MV-4-11 (cell line): ENCODE measurements around the gene GBP4.
"Not testable (repeated sequence)": the region's sequence is repeated elsewhere in the genome, so short reads cannot be mapped to it uniquely, and the experiment has no call there.

ENCODE experiments used
- DNase-seq: peaks from one replicate; lab custom pipeline; 2025; lab: John Stamatoyannopoulos, UW

Gene GBP4

GRCh38 chr1:89198491-89199072 lies at the start of gene GBP4:
Gene GBP4 (minus strand): TSS chr1:89198942. CDS start chr1:89198834, 108 bp downstream.
- DNase-seq = peak; percentile 54

- no peak for DNase-seq
Observed at GRCh38 chr1:89243046-89243445, 44.3 kb upstream of the GBP4 start.

GRCh38 chr1:89221341-89221740 lies 22.6 kb upstream of the GBP4 start:
- no peak for DNase-seq

- DNase-seq = not testable (repeated sequence)
Observed at GRCh38 chr1:89219851-89220250, 21.1 kb upstream of the GBP4 start.

GRCh38 chr1:89218941-89219340 lies 20.2 kb upstream of the GBP4 start:
- DNase-seq = not testable (repeated sequence)

GRCh38 chr1:89213347-89213746 lies 14.6 kb upstream of the GBP4 start:
- DNase-seq = no peak

- no peak for DNase-seq
Observed at GRCh38 chr1:89211035-89211634, 12.4 kb upstream of the GBP4 start.

GRCh38 chr1:89206373-89206772 lies 7.6 kb upstream of the GBP4 start:
- peak; percentile 81 for DNase-seq

- no peak for DNase-seq
Observed at GRCh38 chr1:89203166-89203565, 4.4 kb upstream of the GBP4 start.

GRCh38 chr1:89201106-89201794 lies 2.5 kb upstream of the GBP4 start:
- no peak for DNase-seq

GRCh38 chr1:89200663-89201062 lies 1.9 kb upstream of the GBP4 start:
- DNase-seq = no peak

- no peak for DNase-seq
Observed at GRCh38 chr1:89199525-89200031, 836 bp upstream of the GBP4 start.

GRCh38 chr1:89198081-89198480 lies 661 bp downstream of the GBP4 start:
- no peak for DNase-seq

GRCh38 chr1:89195476-89195875 lies 3.3 kb downstream of the GBP4 start:
- no peak for DNase-seq

GRCh38 chr1:89191314-89191713 lies 7.4 kb downstream of the GBP4 start:
- no peak for DNase-seq

GRCh38 chr1:89190017-89190416 lies 8.7 kb downstream of the GBP4 start:
- DNase-seq = no peak

GRCh38 chr1:89179343-89179742 lies 19.4 kb downstream of the GBP4 start:
- DNase-seq = no peak

- no peak for DNase-seq
Observed at GRCh38 chr1:89176971-89177370, 21.8 kb downstream of the GBP4 start.

- no peak for DNase-seq
Observed at GRCh38 chr1:89175601-89176256, 23.0 kb downstream of the GBP4 start, which contains the start of gene GBP7. Gene GBP7 (minus strand): TSS chr1:89176003. CDS start chr1:89171935, 4,068 bp downstream.

- DNase-seq = no peak
Observed at GRCh38 chr1:89174491-89174890, 24.3 kb downstream of the GBP4 start.

- no peak for DNase-seq
Observed at GRCh38 chr1:89172468-89173143, 26.1 kb downstream of the GBP4 start.

GRCh38 chr1:89171067-89171438 lies 27.7 kb downstream of the GBP4 start:
- peak; percentile 73 for DNase-seq
